Activated naive CD4-positive, alpha-beta T cell treated with anti-CD3 and anti-CD28 coated beads for 36 hours (primary cell): ENCODE measurements around the gene NIPA2. TPM values are rescaled to one million over a fixed set of nuclear protein-coding genes. Genes with fewer than 3 reads are reported as not detected.

Experiments
- CTCF ChIA-PET: fragments of 350-600 bp; sonication (Branson Sonifier 250); formaldehyde crosslinking; loops from one replicate; lab custom pipeline; 2021; ENCODE audit warnings: antibody characterized with exemption; lab: Charles Lee
- DNase-seq: peaks from one replicate; pipeline ENCODE4 v3.0.0-alpha.2; 2020
- H3K27ac Mint-ChIP-seq: one replicate; pipeline ENCODE4 v1.8.0; 2021; ENCODE audit warnings: mild to moderate bottlenecking, mixed read lengths
- H3K27me3 Mint-ChIP-seq: one replicate; pipeline ENCODE4 v1.8.0; 2021; ENCODE audit warnings: low read depth, mixed read lengths
- H3K36me3 Mint-ChIP-seq: one replicate; pipeline ENCODE4 v1.8.0; 2021; ENCODE audit warnings: low read depth, mixed read lengths
- H3K4me1 Mint-ChIP-seq: one replicate; pipeline ENCODE4 v1.8.0; 2021; ENCODE audit warnings: low read depth, mixed read lengths
- H3K4me3 Mint-ChIP-seq: one replicate; pipeline ENCODE4 v1.8.0; 2021; ENCODE audit warnings: mild to moderate bottlenecking, moderate library complexity, mixed read lengths
- H3K9me3 Mint-ChIP-seq: one replicate; pipeline ENCODE4 v1.8.0; 2021; ENCODE audit warnings: mixed read lengths
- intact Hi-C: fragments of 100-400 bp; cut with micrococcal nuclease; formaldehyde crosslinking; loops from one replicate; pipeline ENCODE4 v1.15.1; 2023
- total RNA-seq, 2 experiments: library from RNA; stranded (reverse); gene quantifications; one replicate each; pipeline ENCODE4 v1.2.3, GENCODE V29; 2021

Gene NIPA2
- total RNA-seq, 2 experiments from 2014 or later, result 47.0 to 47.9 TPM

DNA sequence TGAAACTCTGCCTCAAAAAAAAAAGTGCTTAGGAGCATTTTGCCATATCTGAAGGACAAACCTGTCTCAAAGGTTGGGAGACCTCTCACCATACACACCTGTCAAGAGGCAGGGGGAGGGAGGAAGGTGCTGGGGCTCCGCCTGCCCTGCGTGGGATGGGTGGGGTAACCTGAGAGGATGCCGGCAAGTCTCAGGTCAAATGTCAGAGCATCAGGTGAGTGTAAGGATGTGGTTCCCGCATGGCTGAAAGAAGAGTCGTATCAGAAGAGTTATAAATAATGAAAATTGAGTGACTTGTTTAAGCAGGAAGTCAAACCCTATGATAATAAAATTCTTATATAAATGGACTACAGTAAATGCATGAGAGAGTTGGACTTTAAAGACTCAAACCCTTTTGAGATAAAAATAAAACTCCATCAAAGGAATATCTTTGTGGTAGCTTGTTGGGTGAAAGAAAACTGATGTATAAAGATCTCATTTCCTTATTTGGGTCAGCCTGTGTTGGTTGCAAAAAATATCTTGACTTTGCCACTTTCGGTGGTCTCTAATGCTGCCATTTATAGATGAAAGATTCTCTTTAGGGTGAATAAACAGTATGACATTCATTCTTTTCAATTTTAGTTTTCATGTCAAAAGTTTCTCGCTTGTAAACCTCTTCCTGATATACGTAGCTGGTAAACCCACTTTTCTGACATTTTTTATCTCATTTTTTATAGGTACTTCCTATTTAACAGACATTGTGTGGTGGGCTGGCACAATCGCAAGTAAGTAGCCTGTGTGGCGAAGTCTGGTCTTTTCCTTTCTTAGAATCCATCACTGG, 28.2 kb upstream of the NIPA2 start:
- Mint-ChIP-seq H3K4me3 (no peak overlapping the region), H3K9me3 (no peaks in the 10 kb centered on the region), H3K27ac (no peak overlapping the region), H3K4me1 (no peaks in the 10 kb centered on the region), H3K27me3 (no peaks in the 10 kb centered on the region), H3K36me3 (no peaks in the 10 kb centered on the region)
- intact Hi-C loops, result no loop called here
- no peak for DNase-seq
- CTCF ChIA-PET, result no interaction called here

DNA sequence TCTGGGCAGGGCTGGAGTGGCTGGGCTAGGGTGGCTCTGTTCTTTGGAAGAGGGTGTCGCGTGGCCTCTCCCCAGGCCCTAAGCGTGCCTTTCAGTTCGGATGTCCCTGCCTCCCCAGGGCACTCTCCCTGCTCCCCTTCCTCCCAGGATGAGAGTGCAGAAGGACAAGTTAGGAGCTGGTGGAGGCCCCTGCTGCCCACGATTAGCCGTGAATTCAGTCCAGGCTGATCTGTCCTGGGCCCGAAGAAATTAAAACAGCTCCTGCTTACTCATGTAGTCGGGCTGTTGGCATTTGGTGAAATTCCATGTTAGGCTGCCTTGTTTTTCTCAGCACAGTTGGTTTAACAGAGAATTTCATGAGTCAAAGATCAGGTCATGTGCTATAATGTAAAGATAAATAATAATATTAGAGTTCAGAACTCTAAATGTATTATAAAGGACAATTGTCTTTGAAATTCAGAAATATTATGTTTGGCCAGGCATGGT, 27.6 kb upstream of the NIPA2 start:
- H3K4me1 Mint-ChIP-seq, result no peaks in the 10 kb centered on the region
- H3K9me3 Mint-ChIP-seq, result no peaks in the 10 kb centered on the region
- no peaks in the 10 kb centered on the region for H3K27me3 Mint-ChIP-seq
- H3K4me3 Mint-ChIP-seq, result no peak overlapping the region
- intact Hi-C loops, result no loop called here
- no peak overlapping the region for H3K27ac Mint-ChIP-seq
- CTCF ChIA-PET, result no interaction called here
- H3K36me3 Mint-ChIP-seq, result no peaks in the 10 kb centered on the region
- DNase-seq, result no peak

DNA sequence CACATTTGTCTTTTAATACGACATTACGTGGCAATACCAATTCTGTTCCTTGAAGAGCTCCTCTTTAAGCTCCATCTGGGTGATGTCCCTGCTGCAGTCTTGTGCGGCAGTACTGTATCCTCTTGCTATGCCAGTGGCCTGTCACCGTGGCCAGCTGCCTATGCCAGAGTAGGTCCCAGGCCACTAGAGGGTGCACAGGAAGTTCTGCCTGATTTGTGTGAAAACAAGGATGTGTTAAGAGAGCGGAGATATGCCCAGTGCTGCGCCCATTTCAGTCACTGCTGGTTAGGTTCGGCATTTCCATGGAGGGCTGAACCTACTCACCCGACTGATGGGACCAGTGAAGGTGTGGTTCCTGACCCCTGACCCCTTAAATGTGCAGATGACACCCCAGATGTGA, 26.8 kb upstream of the NIPA2 start:
- Mint-ChIP-seq H3K9me3 (no peaks in the 10 kb centered on the region), H3K4me1 (no peaks in the 10 kb centered on the region), H3K36me3 (no peaks in the 10 kb centered on the region), H3K27me3 (no peaks in the 10 kb centered on the region), H3K27ac (no peak overlapping the region), H3K4me3 (no peak overlapping the region)
- intact Hi-C loops, result no loop called here
- CTCF ChIA-PET, result no interaction called here
- peak; percentile 38 for DNase-seq

DNA sequence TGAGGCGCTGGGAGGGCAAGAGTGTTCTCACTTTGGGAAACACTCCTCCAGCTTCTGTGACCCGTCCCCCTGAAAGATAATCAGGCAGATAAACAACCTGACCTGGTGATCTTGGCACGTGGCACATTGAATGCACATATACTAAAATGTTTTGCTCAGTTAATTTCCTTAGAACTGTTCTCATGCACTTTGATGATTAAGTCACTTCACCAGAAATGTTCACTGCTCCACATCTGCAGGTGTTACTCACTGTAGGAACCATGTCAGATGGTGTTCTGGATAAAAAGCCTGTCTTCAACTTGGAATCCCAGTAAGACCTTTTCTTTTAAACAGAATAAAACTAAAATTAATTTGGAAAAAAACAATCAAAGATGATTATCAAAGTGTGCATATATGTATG, 24.6 kb upstream of the NIPA2 start:
- DNase-seq, result no peak
- CTCF ChIA-PET, result no interaction called here
- intact Hi-C loops, result no loop called here
- no peak overlapping the region for H3K4me3 Mint-ChIP-seq
- no peaks in the 10 kb centered on the region for H3K4me1 Mint-ChIP-seq
- H3K27ac Mint-ChIP-seq, result no peak overlapping the region
- peaks cover 1% of the 10 kb centered on the region for H3K36me3 Mint-ChIP-seq
- no peaks in the 10 kb centered on the region for H3K27me3 Mint-ChIP-seq
- H3K9me3 Mint-ChIP-seq, result no peaks in the 10 kb centered on the region

DNA sequence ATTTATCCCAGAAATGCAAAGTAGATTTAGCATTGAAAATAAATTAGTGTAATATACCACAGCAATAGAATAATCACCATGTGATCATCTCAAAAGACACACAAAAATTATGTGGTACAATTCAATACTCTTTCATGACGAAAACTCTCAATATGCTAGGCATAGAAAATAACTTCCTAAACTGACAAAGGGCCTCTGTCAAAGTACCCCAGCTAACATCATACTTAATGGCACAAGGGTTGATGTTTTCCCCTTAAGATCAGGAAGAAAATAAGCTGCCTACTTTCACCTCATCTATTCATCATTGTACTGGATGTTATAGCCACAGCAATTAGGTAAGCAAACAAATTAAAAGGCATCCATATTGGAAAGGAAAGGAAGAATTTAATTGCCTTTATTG, 22.7 kb upstream of the NIPA2 start:
- Mint-ChIP-seq H3K4me3 (no peak overlapping the region), H3K4me1 (no peaks in the 10 kb centered on the region), H3K27ac (no peak overlapping the region), H3K9me3 (no peaks in the 10 kb centered on the region), H3K27me3 (no peaks in the 10 kb centered on the region), H3K36me3 (peaks cover 1% of the 10 kb centered on the region)
- no peak for DNase-seq
- CTCF ChIA-PET, result interaction anchor here (0.6 kb wide), 1 partner anchor 15 kb away, joined by 6 read pairs; no protein-coding TSS in a partner anchor
- intact Hi-C loops, result no loop called here

- DNase-seq, result no peak
- CTCF ChIA-PET, result no interaction called here
- Mint-ChIP-seq H3K27me3 (no peaks in the 10 kb centered on the region), H3K9me3 (no peaks in the 10 kb centered on the region), H3K36me3 (peaks cover 12% of the 10 kb centered on the region), H3K27ac (no peak overlapping the region), H3K4me3 (no peak overlapping the region), H3K4me1 (no peaks in the 10 kb centered on the region)
- intact Hi-C loops, result no loop called here
These were observed 18.8 kb upstream of the NIPA2 start for GRCh38 chr15:22819651-22820050.

DNA sequence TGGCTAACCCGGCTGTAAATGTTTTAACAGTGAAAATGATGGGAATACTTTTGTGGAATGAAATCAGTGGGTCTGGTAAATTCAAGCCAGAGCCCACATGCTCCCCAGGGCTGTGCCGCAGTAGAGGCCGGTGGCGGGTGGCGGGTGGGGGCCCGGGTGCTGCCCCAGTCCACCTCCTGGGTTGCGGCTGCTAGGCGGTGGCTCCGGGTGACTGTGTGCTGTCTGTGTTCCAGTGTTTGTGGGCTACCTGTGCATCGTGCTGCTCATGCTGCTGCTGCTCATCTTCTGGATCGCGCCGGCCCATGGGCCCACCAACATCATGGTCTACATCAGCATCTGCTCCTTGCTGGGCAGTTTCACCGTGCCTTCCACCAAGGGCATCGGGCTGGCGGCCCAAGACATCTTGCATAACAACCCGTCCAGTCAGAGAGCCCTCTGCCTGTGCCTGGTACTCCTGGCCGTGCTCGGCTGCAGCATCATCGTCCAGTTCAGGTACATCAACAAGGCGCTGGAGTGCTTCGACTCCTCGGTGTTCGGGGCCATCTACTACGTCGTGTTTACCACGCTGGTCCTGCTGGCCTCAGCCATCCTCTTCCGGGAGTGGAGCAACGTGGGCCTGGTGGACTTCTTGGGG, 14.9 kb upstream of the NIPA2 start:
- no peak for DNase-seq
- CTCF ChIA-PET, result no interaction called here
- no peak overlapping the region for H3K27ac Mint-ChIP-seq
- H3K4me1 Mint-ChIP-seq, result no peaks in the 10 kb centered on the region
- H3K4me3 Mint-ChIP-seq, result no peak overlapping the region
- intact Hi-C loops, result no loop called here
- peaks cover 18% of the 10 kb centered on the region for H3K36me3 Mint-ChIP-seq
- H3K9me3 Mint-ChIP-seq, result no peaks in the 10 kb centered on the region
- no peaks in the 10 kb centered on the region for H3K27me3 Mint-ChIP-seq

- intact Hi-C loops, result no loop called here
- Mint-ChIP-seq H3K9me3 (no peaks in the 10 kb centered on the region), H3K36me3 (peaks cover 14% of the 10 kb centered on the region), H3K27ac (no peak overlapping the region), H3K4me1 (no peaks in the 10 kb centered on the region), H3K27me3 (no peaks in the 10 kb centered on the region), H3K4me3 (no peak overlapping the region)
- CTCF ChIA-PET, result interaction anchor here (0.5 kb wide), 1 partner anchor 55 kb away, joined by 4 read pairs; no protein-coding TSS in a partner anchor
- no peak for DNase-seq
These were observed 11.3 kb upstream of the NIPA2 start for GRCh38 chr15:22827125-22827524.

DNA sequence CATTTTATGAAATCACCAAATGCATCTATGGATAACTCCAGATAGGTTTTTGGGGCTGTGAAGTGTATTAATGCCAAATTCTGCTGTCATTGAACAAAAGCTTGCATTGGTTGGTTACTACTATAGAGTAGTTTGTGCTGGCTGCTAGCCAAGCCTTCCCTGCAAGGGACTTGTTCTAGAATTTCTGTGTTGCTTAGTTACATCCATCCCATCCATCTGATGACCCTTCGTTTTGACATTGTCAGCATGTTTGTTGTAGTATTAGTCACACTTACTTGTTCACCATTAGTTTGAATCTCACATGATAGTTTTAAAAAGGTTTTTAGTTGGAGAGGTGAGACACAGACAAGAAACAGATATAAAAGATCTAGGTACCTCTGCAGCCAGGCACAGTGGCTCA, 7.0 kb upstream of the NIPA2 start:
- DNase-seq, result no peak
- Mint-ChIP-seq H3K27ac (no peak overlapping the region), H3K27me3 (no peaks in the 10 kb centered on the region), H3K36me3 (peaks cover 3% of the 10 kb centered on the region), H3K4me3 (no peak overlapping the region), H3K4me1 (no peaks in the 10 kb centered on the region), H3K9me3 (no peaks in the 10 kb centered on the region)
- CTCF ChIA-PET, result no interaction called here
- intact Hi-C loops, result loop anchor here (10.0 kb wide), 1 partner anchor 87 kb away; no protein-coding TSS in a partner anchor

- Mint-ChIP-seq H3K27me3 (no peaks in the 10 kb centered on the region), H3K4me3 (peak overlapping the region; percentile 95), H3K27ac (peak overlapping the region; percentile 90), H3K9me3 (no peaks in the 10 kb centered on the region), H3K4me1 (peaks cover 24% of the 10 kb centered on the region), H3K36me3 (peaks cover 22% of the 10 kb centered on the region)
- CTCF ChIA-PET, result interaction anchor here (0.7 to 1.6 kb wide), 3 partner anchors 9 to 198 kb away, joined by 5 to 7 read pairs (median 7); no protein-coding TSS in a partner anchor
- no peak for DNase-seq
- intact Hi-C loops, result loop anchor here (5.0 to 10.0 kb wide), 3 partner anchors 58 to 138 kb away; no protein-coding TSS in a partner anchor
These were observed 705 bp downstream of the NIPA2 start for GRCh38 chr15:22839046-22839695.

GRCh38 chr15:22844421-22845288, 6.2 kb downstream of the NIPA2 start:
- H3K27ac Mint-ChIP-seq, result no peak overlapping the region
- peaks cover 39% of the 10 kb centered on the region for H3K36me3 Mint-ChIP-seq
- no peak overlapping the region for H3K4me3 Mint-ChIP-seq
- no peaks in the 10 kb centered on the region for H3K9me3 Mint-ChIP-seq
- peaks cover 47% of the 10 kb centered on the region for H3K4me1 Mint-ChIP-seq
- no peak for DNase-seq
- CTCF ChIA-PET, result no interaction called here
- no peaks in the 10 kb centered on the region for H3K27me3 Mint-ChIP-seq
- intact Hi-C loops, result no loop called here
